WTC11 (cell line): Measurements from ENCODE around the gene WDR87. TPM values are rescaled to one million over a fixed set of nuclear protein-coding genes. Genes with fewer than 3 reads are reported as not detected.

ENCODE experiments used
- ATAC-seq: fragments of 200-7000 bp; cut with Tn5 transposase; 2 replicates; pipeline ENCODE4 v1.10.0; 2021; ENCODE audit warnings: mild to moderate bottlenecking, moderate library complexity
- CTCF ChIA-PET: fragments of 300-600 bp; sonication (Branson Sonifier 250); formaldehyde crosslinking; loops from one replicate; lab custom pipeline; 2021; ENCODE audit warnings: antibody characterized with exemption; lab: Charles Lee
- POLR2A ChIA-PET: fragments of 350-600 bp; sonication (Branson Sonifier 250); formaldehyde crosslinking; loops from one replicate; lab custom pipeline; 2021; ENCODE audit warnings: antibody characterized with exemption; lab: Charles Lee
- DNase-seq: peaks from one replicate; pipeline ENCODE4 v3.0.0; 2021; ENCODE audit warnings: low spot score
- H3K27ac Mint-ChIP-seq: 2 replicates; pipeline ENCODE4 v1.8.0; 2021; ENCODE audit warnings: mixed read lengths
- H3K27me3 Mint-ChIP-seq: 2 replicates; pipeline ENCODE4 v1.8.0; 2021; ENCODE audit warnings: low read depth, mild to moderate bottlenecking, moderate library complexity, mixed read lengths
- H3K36me3 Mint-ChIP-seq: 2 replicates; pipeline ENCODE4 v1.8.0; 2021; ENCODE audit warnings: mixed read lengths
- H3K4me1 Mint-ChIP-seq: 2 replicates; pipeline ENCODE4 v1.8.0; 2022; ENCODE audit warnings: mixed read lengths
- H3K4me3 Mint-ChIP-seq: 2 replicates; pipeline ENCODE4 v1.8.0; 2021; ENCODE audit warnings: mild to moderate bottlenecking, moderate library complexity, mixed read lengths
- H3K9me3 Mint-ChIP-seq: 2 replicates; pipeline ENCODE4 v1.8.0; 2021; ENCODE audit warnings: mixed read lengths
- CREM ChIP-seq: sonication (generic); formaldehyde crosslinking; IDR thresholded peaks from 2 replicates; pipeline ENCODE4 v1.8.1; 2022; ENCODE audit warnings: mild to moderate bottlenecking, missing genetic modification reagents, moderate library complexity
- CTCF ChIP-seq: fragments of 200-600 bp; IDR thresholded peaks from 2 replicates; pipeline ENCODE4 v1.8.0; 2022; ENCODE audit warnings: antibody characterized with exemption
- ERG ChIP-seq: fragments of 250-450 bp; sonication (Bioruptor Pico); IDR thresholded peaks from 2 replicates; pipeline ENCODE4 v1.8.0; 2021; ENCODE audit warnings: mild to moderate bottlenecking
- FOXP4 ChIP-seq: sonication (generic); formaldehyde crosslinking; IDR thresholded peaks from 2 replicates; pipeline ENCODE4 v1.8.0; 2022; ENCODE audit warnings: mild to moderate bottlenecking, missing genetic modification reagents
- GABPB1 ChIP-seq: sonication (generic); formaldehyde crosslinking; IDR thresholded peaks from 2 replicates; pipeline ENCODE4 v1.8.1; 2023; ENCODE audit warnings: mild to moderate bottlenecking, missing genetic modification reagents
- IRF2 ChIP-seq: sonication (generic); formaldehyde crosslinking; IDR thresholded peaks from 2 replicates; pipeline ENCODE4 v1.8.0; 2022; ENCODE audit warnings: low read depth, missing genetic modification reagents, borderline replicate concordance
- JAZF1 ChIP-seq: fragments of 250-450 bp; sonication (Bioruptor Pico); IDR thresholded peaks from 2 replicates; pipeline ENCODE4 v1.9.0; 2021; ENCODE audit warnings: moderate library complexity, mild to moderate bottlenecking, inconsistent platforms
- KAT7 ChIP-seq: sonication (generic); formaldehyde crosslinking; IDR thresholded peaks from 2 replicates; pipeline ENCODE4 v1.8.1; 2023; ENCODE audit warnings: missing genetic modification reagents, mild to moderate bottlenecking, borderline replicate concordance
- MXD4 ChIP-seq: fragments of 250-450 bp; sonication (Bioruptor Pico); IDR thresholded peaks from 2 replicates; pipeline ENCODE4 v1.8.0; 2021; ENCODE audit warnings: mild to moderate bottlenecking, moderate library complexity, borderline replicate concordance
- MYBL2 ChIP-seq: sonication (generic); formaldehyde crosslinking; IDR thresholded peaks from 2 replicates; pipeline ENCODE4 v1.8.1; 2023; ENCODE audit warnings: mild to moderate bottlenecking, moderate library complexity, missing genetic modification reagents
- NFATC4 ChIP-seq: fragments of 250-450 bp; sonication (Bioruptor Pico); IDR thresholded peaks from 2 replicates; pipeline ENCODE4 v1.9.0; 2021; ENCODE audit warnings: mild to moderate bottlenecking
- NR3C1 ChIP-seq: sonication (generic); formaldehyde crosslinking; conservative IDR thresholded peaks from 2 replicates; pipeline ENCODE4 v1.8.1; 2023; ENCODE audit warnings: low read depth, mild to moderate bottlenecking, missing genetic modification reagents
- PRDM15 ChIP-seq: sonication (generic); formaldehyde crosslinking; IDR thresholded peaks from 2 replicates; pipeline ENCODE4 v1.8.0; 2022; ENCODE audit warnings: missing genetic modification reagents
- RORB ChIP-seq: fragments of 250-450 bp; sonication (Bioruptor Pico); IDR thresholded peaks from 2 replicates; pipeline ENCODE4 v1.9.0; 2021; ENCODE audit warnings: mild to moderate bottlenecking
- ZBTB21 ChIP-seq: sonication (generic); formaldehyde crosslinking; IDR thresholded peaks from 2 replicates; pipeline ENCODE4 v1.8.1; 2023; ENCODE audit warnings: mild to moderate bottlenecking, missing genetic modification reagents, borderline replicate concordance
- ZNF232 ChIP-seq: sonication (generic); formaldehyde crosslinking; IDR thresholded peaks from 2 replicates; pipeline ENCODE4 v1.8.0; 2022; ENCODE audit warnings: mild to moderate bottlenecking, missing genetic modification reagents
- ZNF281 ChIP-seq: sonication (generic); formaldehyde crosslinking; IDR thresholded peaks from 2 replicates; pipeline ENCODE4 v1.8.0; 2023; ENCODE audit warnings: mild to moderate bottlenecking, missing genetic modification reagents
- ZNF396 ChIP-seq: fragments of 250-450 bp; sonication (Bioruptor Pico); IDR thresholded peaks from 2 replicates; pipeline ENCODE4 v1.8.0; 2021; ENCODE audit warnings: mild to moderate bottlenecking, moderate library complexity, borderline replicate concordance
- total RNA-seq: library from RNA; stranded (reverse); gene quantifications from 3 replicates; pipeline ENCODE4 v1.2.3, GENCODE V29; 2021

The WDR87 gene
- total RNA-seq, 1 experiment from 2014 or later, result not detected

- no peaks in the 10 kb centered on the region; the same call in 1 of the 2 replicates for H3K27me3 Mint-ChIP-seq
- peaks cover 29% of the 10 kb centered on the region for H3K4me1 Mint-ChIP-seq
- DNase-seq (no peak), ATAC-seq (no peak)
- ChIA-PET CTCF (no interaction called here), POLR2A (no interaction called here)
- peaks cover 40% of the 10 kb centered on the region for H3K9me3 Mint-ChIP-seq
- no peak overlapping the region for H3K27ac Mint-ChIP-seq
- TF ChIP-seq RORB (CRISPR knock-in tag), result no peak
- no peak for TF ChIP-seq NFATC4 (CRISPR knock-in tag)
- no peak overlapping the region for H3K4me3 Mint-ChIP-seq
- H3K36me3 Mint-ChIP-seq, result peaks cover 46% of the 10 kb centered on the region
Observed at GRCh38 chr19:37936166-37936565, 29.8 kb upstream of the WDR87 start.

GRCh38 chr19:37935341-37935740 lies 28.9 kb upstream of the WDR87 start:
- Mint-ChIP-seq H3K9me3 (peaks cover 40% of the 10 kb centered on the region), H3K27ac (no peak overlapping the region), H3K4me3 (no peak overlapping the region), H3K4me1 (peaks cover 35% of the 10 kb centered on the region), H3K36me3 (peaks cover 46% of the 10 kb centered on the region), H3K27me3 (no peaks in the 10 kb centered on the region; the same call in 1 of the 2 replicates)
- POLR2A ChIA-PET, result no interaction called here
- CTCF ChIA-PET, result no interaction called here
- DNase-seq (no peak), ATAC-seq (no peak)
- TF ChIP-seq MXD4 (CRISPR knock-in tag) (no peak), MYBL2 (no peak), KAT7 (CRISPR knock-in tag) (no peak), NR3C1 (CRISPR knock-in tag) (no peak), CREM (no peak), JAZF1 (no peak), CTCF (no peak), FOXP4 (no peak), IRF2 (CRISPR knock-in tag) (no peak), ZNF396 (CRISPR knock-in tag) (no peak), ERG (CRISPR knock-in tag) (no peak), ZBTB21 (CRISPR knock-in tag) (no peak), ZNF232 (CRISPR knock-in tag) (no peak)

GRCh38 chr19:37933937-37934358 lies 27.6 kb upstream of the WDR87 start:
- H3K9me3 Mint-ChIP-seq, result peaks cover 38% of the 10 kb centered on the region
- H3K36me3 Mint-ChIP-seq, result peaks cover 43% of the 10 kb centered on the region
- ATAC-seq, result no peak
- ChIA-PET POLR2A (interaction anchor here (0.6 to 1.0 kb wide), 2 partner anchors 52 to 74 kb away, joined by 3 read pairs; no protein-coding TSS in a partner anchor), CTCF (interaction anchor here (0.7 to 4.9 kb wide), 4 partner anchors 28 to 303 kb away, joined by 4 to 38 read pairs (median 12); partner anchors contain the start of genes SIPA1L3 and WDR87)
- no peaks in the 10 kb centered on the region; the same call in 1 of the 2 replicates for H3K27me3 Mint-ChIP-seq
- H3K4me1 Mint-ChIP-seq, result peaks cover 48% of the 10 kb centered on the region
- peak overlapping the region; percentile 73 for H3K27ac Mint-ChIP-seq
- no peak for DNase-seq
- H3K4me3 Mint-ChIP-seq, result no peak overlapping the region
- TF ChIP-seq GABPB1 (CRISPR knock-in tag), result no peak
- TF ChIP-seq ZNF281 (CRISPR knock-in tag), result no peak
- no peak for TF ChIP-seq ZBTB21 (CRISPR knock-in tag)
- TF ChIP-seq PRDM15 (CRISPR knock-in tag), result no peak
